B cell (primary cell): ENCODE results near the gene PRKN. TPM values are rescaled to one million over a fixed set of nuclear protein-coding genes. Genes with fewer than 3 reads are reported as not detected.

Experiments
- ATAC-seq: fragments of 200-7000 bp; cut with Tn5 transposase; one replicate; pipeline ENCODE4 v1.10.0; 2021; ENCODE audit warnings: low read depth, mild to moderate bottlenecking, moderate number of reproducible peaks, moderate library complexity
- CTCF ChIA-PET: fragments of 350-600 bp; sonication (Branson Sonifier 250); formaldehyde crosslinking; loops from one replicate; lab custom pipeline; 2021; ENCODE audit warnings: antibody characterized with exemption, inconsistent platforms; lab: Charles Lee
- POLR2A ChIA-PET: fragments of 350-600 bp; sonication (Branson Sonifier 250); formaldehyde crosslinking; loops from one replicate; lab custom pipeline; 2021; ENCODE audit warnings: antibody characterized with exemption; lab: Charles Lee
- DNase-seq: peaks from one replicate; pipeline ENCODE4 v3.0.0; 2013
- H2AFZ ChIP-seq: 2 replicates; pipeline ENCODE4 v1.6.1; 2012; ENCODE audit warnings: mild to moderate bottlenecking, low read depth, low read length; ENCODE audit not compliant: insufficient read depth, poor library complexity, severe bottlenecking
- H3K27ac ChIP-seq, 2 donors: 1 replicate in 1 of 2; 2 replicates in 1 of 2; pipeline ENCODE4 v1.5.1; 2012 to 2013; ENCODE audit warnings: low read length in 2 of 2, mild to moderate bottlenecking in 2 of 2, moderate library complexity in 1 of 2
- H3K27me3 ChIP-seq, 4 experiments: fragments of 200-600 bp in 1 of 4; sonication (generic) in 1 of 4; replicated peaks in 1 of 4; 1 replicate in 2 of 4; 2 replicates in 2 of 4; pipeline versions ENCODE4 v1.6.1 to v1.7.0; 2013 to 2016; ENCODE audit warnings: low read length in 3 of 4, mild to moderate bottlenecking in 2 of 4, mixed read lengths in 1 of 4, moderate library complexity in 1 of 4; ENCODE audit not compliant: insufficient read depth in 4 of 4, control insufficient read depth in 3 of 4; ENCODE audit errors: control extremely low read depth in 1 of 4
- H3K36me3 ChIP-seq, 2 experiments: replicated peaks in 1 of 2; 1 replicate in 1 of 2; 2 replicates in 1 of 2; pipeline versions ENCODE4 v1.6.1 to v1.7.1; 2013; ENCODE audit warnings: low read length in 1 of 2; ENCODE audit not compliant: insufficient read depth in 2 of 2, control insufficient read depth in 1 of 2; ENCODE audit errors: control extremely low read depth in 1 of 2, extremely low read depth in 1 of 2
- H3K4me1 ChIP-seq, 2 donors: fragments of 200-600 bp in 1 of 2; sonication (generic) in 1 of 2; 1 replicate in 1 of 2; 2 replicates in 1 of 2; pipeline versions ENCODE4 v1.5.1 to v1.6.1; 2013 to 2017; ENCODE audit warnings: low read length in 2 of 2; ENCODE audit not compliant: control insufficient read depth in 2 of 2, insufficient read depth in 2 of 2
- H3K4me2 ChIP-seq: replicated peaks from 2 replicates; pipeline ENCODE3; 2012; ENCODE audit warnings: mild to moderate bottlenecking, low read depth, low read length; ENCODE audit not compliant: poor library complexity, severe bottlenecking
- H3K4me3 ChIP-seq, 5 experiments: fragments of 200-600 bp in 1 of 5; sonication (generic) in 1 of 5; 1 replicate in 3 of 5; 2 replicates in 2 of 5; pipeline versions ENCODE4 v1.5.1 to v1.7.0; 2011 to 2016; ENCODE audit warnings: low read length in 4 of 5, mild to moderate bottlenecking in 4 of 5, low read depth in 2 of 5, control low read depth in 1 of 5, moderate library complexity in 1 of 5; ENCODE audit not compliant: insufficient read depth in 1 of 5; ENCODE audit errors: control extremely low read depth in 1 of 5, extremely low read depth in 1 of 5
- H3K79me2 ChIP-seq: fragments of 200-600 bp; sonication (generic); one replicate; pipeline ENCODE4 v1.6.0; 2016; ENCODE audit warnings: low read length; ENCODE audit not compliant: control insufficient read depth, insufficient read depth
- H3K9ac ChIP-seq: fragments of 200-600 bp; sonication (generic); 2 replicates; pipeline ENCODE4 v1.6.1; 2017; ENCODE audit warnings: mild to moderate bottlenecking, low read length, moderate library complexity
- H3K9me3 ChIP-seq, 3 donors: one replicate each; pipeline versions ENCODE4 v1.6.1 to v1.7.1; 2013; ENCODE audit warnings: low read length in 2 of 3; ENCODE audit not compliant: control insufficient read depth in 2 of 3, insufficient read depth in 1 of 3; ENCODE audit errors: control extremely low read depth in 1 of 3
- H4K20me1 ChIP-seq: 2 replicates; pipeline ENCODE4 v1.6.0; 2012; ENCODE audit warnings: mild to moderate bottlenecking, low read length; ENCODE audit not compliant: insufficient read depth, control insufficient read depth, poor library complexity, severe bottlenecking
- H3K27ac Mint-ChIP-seq: one replicate; pipeline ENCODE4 v1.8.0; 2021; ENCODE audit warnings: mixed read lengths
- H3K27me3 Mint-ChIP-seq: one replicate; pipeline ENCODE4 v1.8.0; 2021; ENCODE audit warnings: mixed read lengths
- H3K4me1 Mint-ChIP-seq: one replicate; pipeline ENCODE4 v1.8.0; 2021; ENCODE audit warnings: mixed read lengths
- H3K4me3 Mint-ChIP-seq: one replicate; pipeline ENCODE4 v1.8.0; 2021; ENCODE audit warnings: mixed read lengths
- H3K9me3 Mint-ChIP-seq: one replicate; pipeline ENCODE4 v1.8.0; 2022; ENCODE audit warnings: mixed read lengths; ENCODE audit not compliant: insufficient read depth
- EZH2 ChIP-seq: IDR thresholded peaks from 2 replicates; pipeline ENCODE4 v1.6.1; 2012; ENCODE audit warnings: borderline replicate concordance, low read depth, mild to moderate bottlenecking, moderate library complexity, low read length; ENCODE audit not compliant: insufficient read depth, poor library complexity, severe bottlenecking
- WGBS: methylation state at CpG from one replicate; pipeline ENCODE4 v1.1.5; 2013; ENCODE audit warnings: missing lambda C conversion rate; ENCODE audit not compliant: insufficient coverage; 5-methylcytosine and 5-hydroxymethylcytosine counted together
- intact Hi-C: fragments of 100-400 bp; cut with micrococcal nuclease; formaldehyde crosslinking; loops from one replicate; pipeline ENCODE4 v1.10.0; 2022
- polyA plus RNA-seq: library from polyadenylated mRNA; depleted of rRNA; stranded (reverse); fragments of >200 nt; gene quantifications from 2 replicates; pipeline ENCODE4 v1.2.3, GENCODE V29; 2012
- total RNA-seq, 2 donors: library from RNA; stranded (reverse); fragments of 120-200 nt in 1 of 2; gene quantifications; 1 replicate in 1 of 2; 2 replicates in 1 of 2; pipeline versions ENCODE4 v1.2.3 to v1.2.4, GENCODE V29; 2013 to 2022
- TF ChIP-seq, protein P1 (sequence below): fragments of 200-600 bp; IDR thresholded peaks from one replicate; pipeline ENCODE4 v1.8.0; 2022; ENCODE audit warnings: antibody characterized with exemption, mild to moderate bottlenecking

The PRKN gene
- total and polyA plus RNA-seq, 2 donors (not counting 1 experiment from before 2014, with no cell fraction given), result 1.6 to 6.2 TPM

DNA sequence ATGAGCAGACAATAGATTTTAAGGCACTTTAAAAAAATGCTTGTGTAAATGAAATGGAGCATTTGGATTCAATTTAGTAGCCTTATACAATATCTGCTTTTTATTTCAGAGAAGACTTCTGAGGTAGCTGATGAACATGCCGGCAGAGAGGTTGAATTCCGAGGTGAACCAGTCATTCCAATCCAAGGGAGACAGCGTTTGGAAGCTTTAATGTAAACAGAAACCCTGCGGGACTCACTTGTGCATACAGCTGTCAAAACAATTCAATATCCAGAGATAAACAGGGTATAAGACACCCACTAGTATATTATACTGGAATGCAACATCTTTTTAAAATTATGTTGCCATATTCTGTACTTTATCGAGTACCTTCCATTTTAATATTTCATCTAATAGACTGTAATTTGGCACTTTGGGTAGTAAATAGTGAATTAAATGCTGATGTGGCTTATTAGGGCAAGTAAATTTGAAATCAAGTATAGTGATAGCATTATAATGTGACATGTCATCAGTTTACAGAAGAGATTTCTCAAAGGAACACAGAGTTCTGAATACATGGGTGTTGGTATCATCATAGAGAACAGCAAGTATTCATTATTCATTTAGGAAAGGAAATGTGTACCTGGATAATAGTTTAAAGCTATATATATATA is 347.7 kb downstream of the PRKN start:
- no CpG with 5 or more reads among the region's 5 CpGs for WGBS
- H3K36me3 ChIP-seq, result no peaks in the 10 kb centered on the region
- no peak overlapping the region for H3K27ac ChIP-seq
- CTCF ChIA-PET, result no interaction called here
- no peak overlapping the region for H3K27ac Mint-ChIP-seq
- H3K4me2 ChIP-seq, result no peak overlapping the region
- no peaks in the 10 kb centered on the region for H3K27me3 ChIP-seq
- no peaks in the 10 kb centered on the region for H3K79me2 ChIP-seq
- H3K4me3 ChIP-seq, result no peak overlapping the region
- peaks cover 0 to 4% (median 0%) of the 10 kb centered on the region in 3 donors for H3K9me3 ChIP-seq
- POLR2A ChIA-PET, result no interaction called here
- ATAC-seq (no peak), DNase-seq (no peak)
- no peaks in the 10 kb centered on the region for H3K27me3 Mint-ChIP-seq
- no peaks in the 10 kb centered on the region for H4K20me1 ChIP-seq
- intact Hi-C loops, result no loop called here
- no peak overlapping the region for H2AFZ ChIP-seq
- TF ChIP-seq, protein P1, sequence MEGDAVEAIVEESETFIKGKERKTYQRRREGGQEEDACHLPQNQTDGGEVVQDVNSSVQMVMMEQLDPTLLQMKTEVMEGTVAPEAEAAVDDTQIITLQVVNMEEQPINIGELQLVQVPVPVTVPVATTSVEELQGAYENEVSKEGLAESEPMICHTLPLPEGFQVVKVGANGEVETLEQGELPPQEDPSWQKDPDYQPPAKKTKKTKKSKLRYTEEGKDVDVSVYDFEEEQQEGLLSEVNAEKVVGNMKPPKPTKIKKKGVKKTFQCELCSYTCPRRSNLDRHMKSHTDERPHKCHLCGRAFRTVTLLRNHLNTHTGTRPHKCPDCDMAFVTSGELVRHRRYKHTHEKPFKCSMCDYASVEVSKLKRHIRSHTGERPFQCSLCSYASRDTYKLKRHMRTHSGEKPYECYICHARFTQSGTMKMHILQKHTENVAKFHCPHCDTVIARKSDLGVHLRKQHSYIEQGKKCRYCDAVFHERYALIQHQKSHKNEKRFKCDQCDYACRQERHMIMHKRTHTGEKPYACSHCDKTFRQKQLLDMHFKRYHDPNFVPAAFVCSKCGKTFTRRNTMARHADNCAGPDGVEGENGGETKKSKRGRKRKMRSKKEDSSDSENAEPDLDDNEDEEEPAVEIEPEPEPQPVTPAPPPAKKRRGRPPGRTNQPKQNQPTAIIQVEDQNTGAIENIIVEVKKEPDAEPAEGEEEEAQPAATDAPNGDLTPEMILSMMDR, result no peak
- TF ChIP-seq EZH2, result no peak
- no peak overlapping the region for H3K4me3 Mint-ChIP-seq
- no peaks in the 10 kb centered on the region for H3K4me1 Mint-ChIP-seq
- no peak overlapping the region for H3K9ac ChIP-seq
- H3K9me3 Mint-ChIP-seq, result peaks cover 7% of the 10 kb centered on the region
- H3K4me1 ChIP-seq, result no peaks in the 10 kb centered on the region

DNA sequence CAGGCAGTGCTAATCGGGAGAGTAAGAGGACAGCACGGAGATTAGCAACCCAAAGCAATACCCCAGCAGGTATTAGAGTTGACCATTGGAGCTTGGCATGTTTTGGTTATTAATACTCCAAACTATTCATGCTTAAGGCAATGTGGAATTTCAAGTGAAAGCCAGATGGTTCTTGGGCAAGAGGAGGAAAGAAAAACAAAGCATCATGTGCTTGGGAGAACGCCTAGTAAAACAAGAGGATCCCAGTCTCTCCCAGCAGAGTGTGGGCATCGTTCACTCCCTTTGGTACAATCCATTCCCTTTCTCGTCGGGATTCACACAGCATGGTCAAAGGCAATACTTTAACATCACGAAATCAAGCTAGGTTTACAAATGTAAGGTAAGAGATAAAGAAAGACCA is 349.8 kb downstream of the PRKN start:
- ATAC-seq (no peak), DNase-seq (no peak)
- Histone ChIP-seq H3K9me3 (peaks cover 0 to 4% (median 0%) of the 10 kb centered on the region in 3 donors), H3K79me2 (no peaks in the 10 kb centered on the region), H2AFZ (no peak overlapping the region), H3K36me3 (no peaks in the 10 kb centered on the region), H3K27me3 (no peaks in the 10 kb centered on the region), H3K27ac (no peak overlapping the region), H4K20me1 (no peaks in the 10 kb centered on the region), H3K9ac (no peak overlapping the region), H3K4me3 (no peak overlapping the region), H3K4me1 (no peaks in the 10 kb centered on the region), H3K4me2 (no peak overlapping the region)
- intact Hi-C loops, result no loop called here
- Mint-ChIP-seq H3K9me3 (peaks cover 3% of the 10 kb centered on the region), H3K4me1 (no peaks in the 10 kb centered on the region), H3K27ac (no peak overlapping the region), H3K4me3 (no peak overlapping the region), H3K27me3 (no peaks in the 10 kb centered on the region)
- ChIA-PET POLR2A (no interaction called here), CTCF (no interaction called here)
- TF ChIP-seq, protein P1, result no peak
- TF ChIP-seq EZH2, result no peak
- no CpG with 5 or more reads among the region's 7 CpGs for WGBS
